Loucy (cell line): Measurements from ENCODE around the gene PHACTR1.
"Not testable (repeated sequence)": the region's sequence is repeated elsewhere in the genome, so short reads cannot be mapped to it uniquely, and the experiment has no call there.

Experiments used
- H2AFZ ChIP-seq: fragments of 200-600 bp; sonication (generic); 2 replicates; pipeline ENCODE4 v1.6.0; 2016; ENCODE audit warnings: antibody characterized with exemption, mild to moderate bottlenecking, low read length, moderate library complexity
- H3F3A ChIP-seq: fragments of 200-600 bp; 2 replicates; pipeline ENCODE4 v1.6.0; 2016; ENCODE audit warnings: antibody characterized with exemption, low read depth, mild to moderate bottlenecking
- H3K27me3 ChIP-seq: fragments of 200-600 bp; sonication (generic); 2 replicates; pipeline ENCODE4 v1.6.1; 2014; ENCODE audit warnings: low read length, mild to moderate bottlenecking; ENCODE audit not compliant: insufficient read depth, poor library complexity, severe bottlenecking
- H3K36me3 ChIP-seq: fragments of 200-600 bp; sonication (generic); 2 replicates; pipeline ENCODE4 v1.6.1; 2016; ENCODE audit warnings: low read length; ENCODE audit not compliant: insufficient read depth
- H3K4me1 ChIP-seq: fragments of 200-600 bp; sonication (generic); 2 replicates; pipeline ENCODE4 v1.5.1; 2014; ENCODE audit warnings: low read length, mild to moderate bottlenecking; ENCODE audit not compliant: insufficient read depth, poor library complexity, severe bottlenecking
- H3K4me2 ChIP-seq: fragments of 200-600 bp; sonication (generic); 2 replicates; pipeline ENCODE4 v1.6.0; 2014; ENCODE audit warnings: antibody characterized with exemption, low read length, low read depth, mild to moderate bottlenecking; ENCODE audit not compliant: poor library complexity, severe bottlenecking
- H3K4me3 ChIP-seq: fragments of 200-600 bp; sonication (generic); 2 replicates; pipeline ENCODE4 v1.5.1; 2014; ENCODE audit warnings: low read length, mild to moderate bottlenecking, mixed read lengths; ENCODE audit not compliant: poor library complexity, severe bottlenecking
- H3K79me2 ChIP-seq: fragments of 200-600 bp; sonication (generic); 2 replicates; pipeline ENCODE4 v1.6.1; 2014; ENCODE audit warnings: low read length; ENCODE audit not compliant: insufficient read depth
- H3K9ac ChIP-seq: fragments of 200-600 bp; sonication (generic); 2 replicates; pipeline ENCODE4 v1.6.0; 2014; ENCODE audit warnings: mild to moderate bottlenecking, low read depth, low read length, moderate library complexity; ENCODE audit not compliant: poor library complexity, severe bottlenecking
- H3K9me2 ChIP-seq: fragments of 200-600 bp; sonication (generic); replicated peaks from 2 replicates; pipeline ENCODE4 v1.6.1; 2016; ENCODE audit warnings: low read depth, low read length, mixed read lengths
- H3K9me3 ChIP-seq: fragments of 200-600 bp; sonication (generic); 2 replicates; pipeline ENCODE4 v1.6.1; 2014; ENCODE audit warnings: mild to moderate bottlenecking, antibody characterized with exemption, low read length, low read depth; ENCODE audit not compliant: insufficient read depth
- H4K20me1 ChIP-seq: fragments of 200-600 bp; sonication (generic); 2 replicates; pipeline ENCODE4 v1.6.0; 2014; ENCODE audit warnings: antibody characterized with exemption, low read length, mild to moderate bottlenecking; ENCODE audit not compliant: insufficient read depth, poor library complexity, severe bottlenecking
- EZH2phosphoT487 ChIP-seq: fragments of 200-600 bp; IDR thresholded peaks from 2 replicates; pipeline ENCODE4 v1.6.1; 2018; ENCODE audit warnings: antibody characterized with exemption, mild to moderate bottlenecking, moderate library complexity, borderline replicate concordance
- TF ChIP-seq, protein P1 (sequence below): fragments of 200-600 bp; sonication (generic); conservative IDR thresholded peaks from 2 replicates; pipeline ENCODE4 v1.5.1; 2014; ENCODE audit warnings: mild to moderate bottlenecking, antibody characterized with exemption, low read length

PHACTR1 gene

GRCh38 chr6:12720310-12720709, 3.7 kb downstream of the PHACTR1 start:
- TF ChIP-seq EZH2phosphoT487 = no peak
- TF ChIP-seq, protein P1, sequence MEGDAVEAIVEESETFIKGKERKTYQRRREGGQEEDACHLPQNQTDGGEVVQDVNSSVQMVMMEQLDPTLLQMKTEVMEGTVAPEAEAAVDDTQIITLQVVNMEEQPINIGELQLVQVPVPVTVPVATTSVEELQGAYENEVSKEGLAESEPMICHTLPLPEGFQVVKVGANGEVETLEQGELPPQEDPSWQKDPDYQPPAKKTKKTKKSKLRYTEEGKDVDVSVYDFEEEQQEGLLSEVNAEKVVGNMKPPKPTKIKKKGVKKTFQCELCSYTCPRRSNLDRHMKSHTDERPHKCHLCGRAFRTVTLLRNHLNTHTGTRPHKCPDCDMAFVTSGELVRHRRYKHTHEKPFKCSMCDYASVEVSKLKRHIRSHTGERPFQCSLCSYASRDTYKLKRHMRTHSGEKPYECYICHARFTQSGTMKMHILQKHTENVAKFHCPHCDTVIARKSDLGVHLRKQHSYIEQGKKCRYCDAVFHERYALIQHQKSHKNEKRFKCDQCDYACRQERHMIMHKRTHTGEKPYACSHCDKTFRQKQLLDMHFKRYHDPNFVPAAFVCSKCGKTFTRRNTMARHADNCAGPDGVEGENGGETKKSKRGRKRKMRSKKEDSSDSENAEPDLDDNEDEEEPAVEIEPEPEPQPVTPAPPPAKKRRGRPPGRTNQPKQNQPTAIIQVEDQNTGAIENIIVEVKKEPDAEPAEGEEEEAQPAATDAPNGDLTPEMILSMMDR = no peak

DNA sequence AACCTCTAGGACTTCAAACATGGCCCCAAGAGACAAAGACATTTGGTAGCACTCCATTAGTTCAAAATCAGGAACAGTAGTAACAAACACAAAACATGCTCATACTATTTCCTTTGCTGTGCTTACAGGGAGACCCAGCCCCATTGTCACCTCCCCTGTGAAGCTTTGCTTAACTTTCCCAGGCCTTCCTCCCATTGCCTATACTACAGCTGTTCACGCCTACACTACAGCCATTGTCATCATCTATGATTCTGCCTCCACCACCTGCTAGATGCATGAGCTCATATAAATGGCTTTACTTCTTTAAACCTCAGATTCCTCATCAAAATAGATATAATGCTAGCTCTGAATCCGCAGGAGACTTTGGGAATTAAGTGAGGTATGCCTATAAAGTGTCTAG, 8.7 kb downstream of the PHACTR1 start:
- Histone ChIP-seq H3K9me2 (no peaks in the 10 kb centered on the region), H3K4me3 (no peak overlapping the region), H3K4me1 (no peaks in the 10 kb centered on the region), H3K4me2 (no peak overlapping the region), H3K27me3 (no peaks in the 10 kb centered on the region), H3K36me3 (no peaks in the 10 kb centered on the region), H2AFZ (no peak overlapping the region), H4K20me1 (no peaks in the 10 kb centered on the region), H3K9me3 (no peaks in the 10 kb centered on the region), H3K9ac (no peak overlapping the region), H3K79me2 (no peaks in the 10 kb centered on the region), H3F3A (no peaks in the 10 kb centered on the region)
- no peak for TF ChIP-seq EZH2phosphoT487
- TF ChIP-seq, protein P1 = no peak

More at GRCh38 chr6:12720310-12720709, 3.7 kb downstream of the PHACTR1 start:
- Histone ChIP-seq H2AFZ (no peak overlapping the region), H3K4me3 (no peak overlapping the region), H3K36me3 (no peaks in the 10 kb centered on the region), H3K4me1 (no peaks in the 10 kb centered on the region), H3K4me2 (no peak overlapping the region), H3K27me3 (no peaks in the 10 kb centered on the region), H3F3A (no peaks in the 10 kb centered on the region), H3K79me2 (no peaks in the 10 kb centered on the region), H4K20me1 (no peaks in the 10 kb centered on the region), H3K9me2 (no peaks in the 10 kb centered on the region), H3K9ac (no peak overlapping the region), H3K9me3 (no peaks in the 10 kb centered on the region)

GRCh38 chr6:12729467-12729866, 12.9 kb downstream of the PHACTR1 start:
- Histone ChIP-seq H3K9me3 (no peaks in the 10 kb centered on the region), H3K4me2 (no peak overlapping the region), H4K20me1 (no peaks in the 10 kb centered on the region), H3F3A (no peaks in the 10 kb centered on the region), H3K9ac (no peak overlapping the region), H3K9me2 (no peaks in the 10 kb centered on the region), H3K27me3 (no peaks in the 10 kb centered on the region), H3K36me3 (no peaks in the 10 kb centered on the region), H3K4me1 (no peaks in the 10 kb centered on the region), H3K79me2 (no peaks in the 10 kb centered on the region), H2AFZ (no peak overlapping the region), H3K4me3 (no peak overlapping the region)
- no peak for TF ChIP-seq EZH2phosphoT487
- TF ChIP-seq, protein P1 = no peak

DNA sequence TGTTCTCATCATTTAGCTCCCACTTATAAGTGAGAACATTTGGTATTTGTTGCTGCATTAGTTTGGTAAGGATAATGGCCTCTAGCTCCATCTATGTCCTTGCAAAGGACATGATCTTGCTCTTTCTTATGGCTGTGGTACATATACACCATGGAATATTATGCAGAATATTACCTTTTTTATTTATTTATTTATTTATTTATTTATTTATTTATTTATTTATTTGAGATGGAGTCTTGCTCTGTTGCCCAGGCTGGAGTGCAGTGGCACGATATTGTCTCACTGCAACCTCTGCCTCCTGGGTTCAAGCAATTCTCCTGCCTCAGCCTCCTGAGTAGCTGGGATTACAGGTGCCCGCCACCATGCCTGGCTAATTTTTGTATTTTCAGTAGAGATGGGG, 14.2 kb downstream of the PHACTR1 start:
- H3K79me2 ChIP-seq, H3K27me3 ChIP-seq, H3K9me3 ChIP-seq, H3K4me1 ChIP-seq, H3K36me3 ChIP-seq, H2AFZ ChIP-seq, H3K9me2 ChIP-seq, H4K20me1 ChIP-seq, H3K4me2 ChIP-seq, H3F3A ChIP-seq, H3K4me3 ChIP-seq, H3K9ac ChIP-seq: not testable (repeated sequence)
